ENCODE data around the gene CCDC7.
"Not testable (repeated sequence)": the region's sequence is repeated elsewhere in the genome, so short reads cannot be mapped to it uniquely, and the experiment has no call there.

Gene CCDC7

DNA sequence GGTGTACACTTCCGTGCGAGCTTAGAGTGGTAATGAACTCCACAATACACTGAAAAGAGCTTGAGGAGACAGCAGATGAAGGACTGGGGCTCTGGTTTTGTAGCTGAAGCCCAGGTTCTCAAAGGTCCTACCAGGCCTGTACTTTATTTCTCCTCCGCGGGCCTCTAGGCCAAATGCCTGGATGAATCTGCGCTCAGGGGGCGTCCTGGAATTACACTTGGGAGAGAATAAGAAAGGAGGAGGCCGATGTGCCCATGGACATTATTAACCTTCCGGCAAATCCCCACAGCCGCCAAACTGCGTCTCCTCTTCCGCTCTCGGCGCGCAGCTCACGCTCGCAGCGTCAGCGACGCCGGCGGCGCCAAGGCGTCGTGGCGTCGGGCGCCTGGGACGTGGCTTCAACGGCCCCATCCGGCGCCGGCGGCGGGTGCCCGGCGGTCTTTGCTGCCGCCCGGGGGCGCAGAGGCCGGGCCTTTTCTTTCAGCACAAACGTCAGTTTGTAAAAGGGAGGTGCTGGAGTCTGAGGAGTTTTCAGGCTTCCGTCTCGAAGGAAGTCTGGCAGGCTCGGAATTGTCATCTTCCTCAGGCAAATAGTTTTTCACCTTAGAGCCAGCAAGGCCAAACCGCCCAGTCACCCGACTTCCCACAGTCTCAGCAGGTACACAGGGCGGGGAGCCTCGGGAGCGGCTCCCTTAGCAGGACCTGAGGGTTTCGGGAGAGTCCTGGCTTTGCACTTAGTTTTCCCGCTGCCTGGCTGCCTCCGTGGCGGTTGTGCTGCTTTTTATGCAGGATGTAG lies at the start of gene CCDC7:
Gene CCDC7, plus strand, starts transcription at position 401 of the 796 bp plus-strand sequence. CDS start 5,503 bp downstream, outside the sequence.
- DNase-seq (ENCODE audit: low spot score): peak; percentile 89

DNA sequence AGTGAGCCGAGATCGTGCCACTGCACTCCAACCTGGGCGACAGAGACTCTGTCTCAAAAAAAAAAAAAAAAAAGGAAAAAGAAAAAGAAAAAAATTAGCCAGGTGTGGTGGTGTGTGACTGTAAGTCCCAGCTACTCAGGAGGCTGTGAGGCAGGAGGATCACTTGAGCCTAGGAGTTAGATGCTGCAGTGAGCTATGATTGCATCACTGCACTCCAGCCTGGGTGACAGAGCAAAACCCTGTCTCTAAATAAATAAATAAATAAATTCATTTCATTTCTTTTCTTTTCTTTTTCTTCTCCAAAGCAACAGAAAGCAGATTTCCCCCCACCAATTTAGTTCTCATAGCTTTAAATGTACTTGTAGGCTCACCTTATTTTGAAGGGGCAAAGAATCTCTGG lies 48.8 kb upstream of the CCDC7 start:
- in situ Hi-C loops (cut with MboI; ENCODE audit: low sequenced_read_pairs, unreplicated experiment); DNase-seq (ENCODE audit: low spot score): not testable (repeated sequence)

More for the DNA sequence above, at the start of gene CCDC7:
- in situ Hi-C loops (cut with MboI; ENCODE audit: low sequenced_read_pairs, unreplicated experiment): no loop called here
- TF ChIP-seq, protein P1, sequence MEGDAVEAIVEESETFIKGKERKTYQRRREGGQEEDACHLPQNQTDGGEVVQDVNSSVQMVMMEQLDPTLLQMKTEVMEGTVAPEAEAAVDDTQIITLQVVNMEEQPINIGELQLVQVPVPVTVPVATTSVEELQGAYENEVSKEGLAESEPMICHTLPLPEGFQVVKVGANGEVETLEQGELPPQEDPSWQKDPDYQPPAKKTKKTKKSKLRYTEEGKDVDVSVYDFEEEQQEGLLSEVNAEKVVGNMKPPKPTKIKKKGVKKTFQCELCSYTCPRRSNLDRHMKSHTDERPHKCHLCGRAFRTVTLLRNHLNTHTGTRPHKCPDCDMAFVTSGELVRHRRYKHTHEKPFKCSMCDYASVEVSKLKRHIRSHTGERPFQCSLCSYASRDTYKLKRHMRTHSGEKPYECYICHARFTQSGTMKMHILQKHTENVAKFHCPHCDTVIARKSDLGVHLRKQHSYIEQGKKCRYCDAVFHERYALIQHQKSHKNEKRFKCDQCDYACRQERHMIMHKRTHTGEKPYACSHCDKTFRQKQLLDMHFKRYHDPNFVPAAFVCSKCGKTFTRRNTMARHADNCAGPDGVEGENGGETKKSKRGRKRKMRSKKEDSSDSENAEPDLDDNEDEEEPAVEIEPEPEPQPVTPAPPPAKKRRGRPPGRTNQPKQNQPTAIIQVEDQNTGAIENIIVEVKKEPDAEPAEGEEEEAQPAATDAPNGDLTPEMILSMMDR (IDR thresholded peaks at IDR 0.05; ENCODE audit: borderline replicate concordance, control extremely low read depth, extremely low read depth, insufficient read depth, missing control alignments): peak; percentile 61

DNA sequence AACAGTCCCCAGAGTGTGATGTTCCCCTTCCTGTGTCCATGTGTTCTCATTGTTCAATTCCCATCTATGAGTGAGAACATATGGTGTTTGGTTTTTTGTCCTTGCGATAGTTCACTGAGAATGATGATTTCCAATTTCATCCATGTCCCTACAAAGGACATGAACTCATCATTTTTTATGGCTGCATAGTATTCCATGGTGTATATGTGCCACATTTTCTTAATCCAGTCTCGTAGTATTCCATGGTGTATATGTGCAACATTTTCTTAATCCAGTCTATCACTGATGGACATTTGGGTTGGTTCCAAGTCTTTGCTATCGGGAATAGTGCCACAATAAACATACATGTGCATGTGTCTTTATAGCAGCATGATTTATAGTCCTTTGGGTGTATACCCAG lies 46.2 kb upstream of the CCDC7 start:
- DNase-seq (ENCODE audit: low spot score); in situ Hi-C loops (cut with MboI; ENCODE audit: low sequenced_read_pairs, unreplicated experiment): not testable (repeated sequence)

GRCh38 chr10:32400961-32401360 lies 45.0 kb upstream of the CCDC7 start:
- TF ChIP-seq, protein P1 (IDR thresholded peaks at IDR 0.05; ENCODE audit: borderline replicate concordance, control extremely low read depth, extremely low read depth, insufficient read depth, missing control alignments): no peak
- in situ Hi-C loops (cut with MboI; ENCODE audit: low sequenced_read_pairs, unreplicated experiment): no loop called here
- no peak for DNase-seq (ENCODE audit: low spot score)

DNA sequence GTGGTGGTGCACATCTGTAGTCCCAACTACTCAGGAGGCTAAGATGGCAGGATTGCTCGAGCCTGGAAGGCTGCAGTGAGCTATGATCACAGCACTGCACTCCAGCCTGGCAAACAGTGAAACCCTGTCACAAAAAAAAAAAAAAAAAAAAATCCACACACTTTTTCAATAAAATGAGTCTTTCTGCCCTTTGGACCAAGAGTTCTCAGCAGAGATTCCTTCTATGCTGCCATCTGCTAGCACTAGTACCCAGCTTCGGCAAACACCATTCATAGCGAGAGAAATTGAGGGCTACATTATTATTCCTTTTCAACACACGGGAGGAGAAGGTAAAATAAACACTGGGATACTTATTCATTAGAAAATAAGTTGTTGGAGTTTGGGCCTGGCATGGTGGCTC lies 43.4 kb upstream of the CCDC7 start:
- no peak for DNase-seq (ENCODE audit: low spot score)
- in situ Hi-C loops (cut with MboI; ENCODE audit: low sequenced_read_pairs, unreplicated experiment): no loop called here

DNA sequence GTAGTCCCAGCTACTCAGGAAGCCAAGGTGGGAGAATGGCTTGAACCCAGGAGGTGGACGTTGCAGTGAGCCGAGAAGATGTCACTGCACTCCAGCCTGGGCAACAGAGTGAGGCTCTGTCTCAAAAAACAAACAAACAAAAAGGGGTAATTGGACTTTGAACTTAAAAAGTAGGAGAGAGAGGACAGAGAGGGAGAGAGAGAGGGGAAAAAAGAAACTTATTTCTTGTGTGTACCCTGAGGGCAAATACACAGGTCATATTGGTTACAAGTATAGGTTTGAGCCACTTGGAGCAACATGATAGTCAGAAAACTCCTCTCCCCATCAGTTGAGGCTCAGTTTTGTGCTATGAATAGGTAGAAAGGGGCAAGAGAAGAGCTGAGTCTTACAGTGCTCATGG lies 42.8 kb upstream of the CCDC7 start:
- TF ChIP-seq, protein P1 (IDR thresholded peaks at IDR 0.05; ENCODE audit: borderline replicate concordance, control extremely low read depth, extremely low read depth, insufficient read depth, missing control alignments): no peak
- in situ Hi-C loops (cut with MboI; ENCODE audit: low sequenced_read_pairs, unreplicated experiment): no loop called here
- DNase-seq (ENCODE audit: low spot score): no peak

More for the DNA sequence above, 43.4 kb upstream of the CCDC7 start:
- TF ChIP-seq, protein P1 (IDR thresholded peaks at IDR 0.05; ENCODE audit: borderline replicate concordance, control extremely low read depth, extremely low read depth, insufficient read depth, missing control alignments): no peak

GRCh38 chr10:32408690-32409089 lies 37.2 kb upstream of the CCDC7 start:
- no peak for DNase-seq (ENCODE audit: low spot score)
- in situ Hi-C loops (cut with MboI; ENCODE audit: low sequenced_read_pairs, unreplicated experiment): no loop called here
- TF ChIP-seq, protein P1 (IDR thresholded peaks at IDR 0.05; ENCODE audit: borderline replicate concordance, control extremely low read depth, extremely low read depth, insufficient read depth, missing control alignments): no peak
